H1 (cell line): Measurements from ENCODE around the gene TOMM5. TPM values are rescaled to one million over a fixed set of nuclear protein-coding genes. Genes with fewer than 3 reads are reported as not detected.

Source experiments
- CTCF ChIA-PET: fragments of 300-600 bp; sonication (Branson Sonifier 250); formaldehyde crosslinking; loops from one replicate; lab custom pipeline; 2021; ENCODE audit not compliant: partially characterized antibody; lab: Charles Lee
- POLR2A ChIA-PET: fragments of 300-600 bp; sonication (Branson Sonifier 250); formaldehyde crosslinking; loops from one replicate; lab custom pipeline; 2021; ENCODE audit warnings: inconsistent platforms; ENCODE audit not compliant: partially characterized antibody; lab: Charles Lee
- DNase-seq, 2 experiments: peaks; one replicate each; pipeline versions ENCODE4 v3.0.0 to v3.0.0-alpha.2; 2010 to 2022; ENCODE audit warnings: low spot score in 2 of 2, low read depth in 1 of 2, mixed read lengths in 1 of 2
- FAIRE-seq: peaks from 2 replicates; lab custom pipeline; 2011; peaks lifted over from hg19 to GRCh38; lab: Jason Lieb, UNC
- H2AFZ ChIP-seq: 2 replicates; pipeline ENCODE4 v1.8.1; 2012; ENCODE audit warnings: low read length, inconsistent platforms
- H2AK5ac ChIP-seq: 2 replicates; pipeline ENCODE4 v1.6.1; 2013; ENCODE audit warnings: low read depth, low read length
- H2BK120ac ChIP-seq: replicated peaks from 2 replicates; pipeline ENCODE3; 2013; ENCODE audit warnings: low read depth, low read length, inconsistent platforms
- H2BK12ac ChIP-seq: 2 replicates; pipeline ENCODE4 v1.6.1; 2013; ENCODE audit warnings: low read depth, low read length
- H2BK15ac ChIP-seq: 2 replicates; pipeline ENCODE4 v1.6.1; 2013; ENCODE audit warnings: low read length
- H2BK20ac ChIP-seq: 2 replicates; pipeline ENCODE4 v1.6.1; 2013; ENCODE audit warnings: low read length
- H2BK5ac ChIP-seq: 2 replicates; pipeline ENCODE4 v1.6.1; 2013; ENCODE audit warnings: low read depth, low read length
- H3K14ac ChIP-seq: 2 replicates; pipeline ENCODE4 v1.6.1; 2013; ENCODE audit warnings: inconsistent platforms; ENCODE audit not compliant: insufficient read length
- H3K18ac ChIP-seq: 2 replicates; pipeline ENCODE4 v1.6.1; 2013; ENCODE audit warnings: low read length; ENCODE audit errors: extremely low read depth
- H3K23ac ChIP-seq: 2 replicates; pipeline ENCODE4 v1.6.1; 2013; ENCODE audit warnings: inconsistent platforms; ENCODE audit not compliant: insufficient read length
- H3K23me2 ChIP-seq: 2 replicates; pipeline ENCODE4 v1.6.1; 2013; ENCODE audit warnings: low read depth, low read length
- H3K27ac ChIP-seq: 2 replicates; pipeline ENCODE4 v1.6.1; 2011; ENCODE audit warnings: low read depth, low read length, inconsistent platforms
- H3K27me3 ChIP-seq, 4 experiments: replicated peaks in 1 of 4; 1 replicate in 1 of 4; 2 replicates in 3 of 4; pipeline versions ENCODE4 v1.6.1 to v1.8.1; 2011 to 2013; ENCODE audit warnings: low read length in 3 of 4, mild to moderate bottlenecking in 3 of 4, inconsistent platforms in 2 of 4, mixed read lengths in 2 of 4, moderate library complexity in 1 of 4; ENCODE audit not compliant: control insufficient read depth in 3 of 4, insufficient read depth in 3 of 4; ENCODE audit errors: extremely low read depth in 1 of 4
- H3K36me3 ChIP-seq, 4 experiments: 2 replicates each; pipeline versions ENCODE4 v1.6.1 to v1.8.1; 2011 to 2013; ENCODE audit warnings: mild to moderate bottlenecking in 4 of 4, low read length in 3 of 4, moderate library complexity in 2 of 4, control low read depth in 1 of 4, inconsistent platforms in 1 of 4; ENCODE audit not compliant: insufficient read depth in 4 of 4, control insufficient read depth in 2 of 4
- H3K4ac ChIP-seq: replicated peaks from 2 replicates; pipeline ENCODE3; 2013; ENCODE audit warnings: low read length, low read depth, mixed read lengths, inconsistent platforms; ENCODE audit not compliant: insufficient read length
- H3K4me1 ChIP-seq, 4 experiments: replicated peaks in 1 of 4; 1 replicate in 1 of 4; 2 replicates in 3 of 4; pipeline versions ENCODE4 v1.6.1 to v1.8.1; 2011 to 2013; ENCODE audit warnings: low read length in 3 of 4, inconsistent platforms in 2 of 4, mixed read lengths in 1 of 4; ENCODE audit not compliant: insufficient read depth in 4 of 4, control insufficient read depth in 3 of 4
- H3K4me2 ChIP-seq, 2 experiments: 2 replicates each; pipeline versions ENCODE4 v1.6.1 to v1.8.1; 2011 to 2013; ENCODE audit warnings: low read depth in 2 of 2, low read length in 2 of 2, control low read depth in 1 of 2, inconsistent platforms in 1 of 2, mild to moderate bottlenecking in 1 of 2; ENCODE audit not compliant: insufficient read depth in 1 of 2
- H3K4me3 ChIP-seq, 4 experiments: fragments of 200-600, 300-600 bp in 1 of 4; sonication (generic), shearing (Covaris generic), sonication (Bioruptor Twin) in 1 of 4; 2 replicates each; pipeline versions ENCODE4 v1.5.1 to v1.8.1; 2011 to 2016; ENCODE audit warnings: low read length in 4 of 4, low read depth in 3 of 4, control low read depth in 2 of 4, inconsistent platforms in 2 of 4, mild to moderate bottlenecking in 2 of 4, mixed read lengths in 1 of 4, moderate library complexity in 1 of 4; ENCODE audit not compliant: insufficient read depth in 2 of 4; ENCODE audit errors: extremely low read depth in 1 of 4
- H3K56ac ChIP-seq: replicated peaks from 2 replicates; pipeline ENCODE3; 2013; ENCODE audit warnings: low read depth, mild to moderate bottlenecking, mixed read lengths, low read length, inconsistent platforms; ENCODE audit not compliant: insufficient read length
- H3K79me1 ChIP-seq: 2 replicates; pipeline ENCODE4 v1.6.1; 2013; ENCODE audit warnings: low read depth, low read length, control low read depth
- H3K79me2 ChIP-seq, 2 experiments: 2 replicates each; pipeline versions ENCODE4 v1.6.1 to v1.8.1; 2012 to 2013; ENCODE audit warnings: low read length in 2 of 2, mild to moderate bottlenecking in 2 of 2, inconsistent platforms in 1 of 2; ENCODE audit not compliant: insufficient read depth in 2 of 2, control insufficient read depth in 1 of 2
- H3K9ac ChIP-seq, 4 experiments: replicated peaks in 1 of 4; 1 replicate in 1 of 4; 2 replicates in 3 of 4; pipeline versions ENCODE4 v1.6.1 to v1.8.1; 2011 to 2013; ENCODE audit warnings: low read depth in 3 of 4, low read length in 3 of 4, control low read depth in 2 of 4, mild to moderate bottlenecking in 2 of 4, moderate library complexity in 2 of 4, inconsistent platforms in 1 of 4; ENCODE audit errors: extremely low read depth in 1 of 4
- H3K9me3 ChIP-seq, 2 experiments: 2 replicates each; pipeline versions ENCODE4 v1.6.1 to v1.8.1; 2012 to 2013; ENCODE audit warnings: mild to moderate bottlenecking in 2 of 2, moderate library complexity in 2 of 2, control low read depth in 1 of 2, inconsistent platforms in 1 of 2, low read depth in 1 of 2, low read length in 1 of 2, mixed read lengths in 1 of 2; ENCODE audit not compliant: insufficient read depth in 2 of 2
- H4K20me1 ChIP-seq, 2 experiments: replicated peaks in 1 of 2; 2 replicates each; pipeline versions ENCODE3 to v1.8.1; 2011 to 2013; ENCODE audit warnings: inconsistent platforms in 2 of 2, low read length in 2 of 2, mild to moderate bottlenecking in 1 of 2; ENCODE audit not compliant: insufficient read depth in 2 of 2, control insufficient read depth in 1 of 2
- H4K5ac ChIP-seq: 2 replicates; pipeline ENCODE4 v1.6.1; 2013; ENCODE audit warnings: low read length, low read depth, mixed read lengths, inconsistent platforms; ENCODE audit not compliant: insufficient read length
- H4K8ac ChIP-seq: 2 replicates; pipeline ENCODE4 v1.8.0; 2013; ENCODE audit warnings: mild to moderate bottlenecking, moderate library complexity, low read length, inconsistent platforms; ENCODE audit not compliant: insufficient read depth; ENCODE audit errors: extremely low read depth
- H4K91ac ChIP-seq: replicated peaks from 2 replicates; pipeline ENCODE3; 2013; ENCODE audit warnings: low read length, mixed read lengths, inconsistent platforms; ENCODE audit not compliant: insufficient read length
- TAF1 ChIP-seq: IDR thresholded peaks from 2 replicates; pipeline ENCODE4 v1.6.1; 2011; ENCODE audit warnings: mild to moderate bottlenecking, low read depth, low read length
- TAF7 ChIP-seq: optimal IDR thresholded peaks from 2 replicates; pipeline ENCODE3; 2011; ENCODE audit warnings: low read depth, mild to moderate bottlenecking, inconsistent platforms, low read length, moderate library complexity, borderline replicate concordance
- WGBS, 2 experiments: shearing (Covaris generic) in 1 of 2; methylation state at CpG; one replicate each; pipeline versions ENCODE4 v1.1.6 to v1.1.7; 2013 to 2015; ENCODE audit warnings: low lambda C conversion rate in 2 of 2, mixed read lengths in 2 of 2, inconsistent platforms in 1 of 2, low coverage in 1 of 2, missing lambda C conversion rate in 1 of 2; ENCODE audit not compliant: insufficient replicate concordance in 2 of 2, insufficient coverage in 1 of 2, insufficient read length in 1 of 2; ENCODE audit errors: extremely low coverage in 1 of 2, missing lambda C conversion rate in 1 of 2; 5-methylcytosine and 5-hydroxymethylcytosine counted together
- polyA plus RNA-seq, 7 experiments: library from polyadenylated mRNA; depleted of rRNA in 3 of 7; stranded (reverse) in 5 of 7; unstranded in 2 of 7; fragments of >200 nt in 5 of 7; fragments of 200-250 nt in 2 of 7; gene quantifications; 1 replicate in 5 of 7; 2 replicates in 1 of 7; 4 replicates in 1 of 7; pipeline versions ENCODE4 v1.2.1 to v1.2.3, GENCODE V29; 2011 to 2013; ENCODE audit warnings: missing spikeins in 2 of 7, mixed read lengths in 2 of 7
- total RNA-seq: library from RNA; stranded (reverse); fragmentation: NEBNext Ultra II Directional; extraction: Animal tissue kit (Norgen Biotek cat#: 25700); gene quantifications from 2 replicates; pipeline ENCODE4 v1.2.1, GENCODE V29; 2021
- TF ChIP-seq, protein P1 (sequence below): IDR thresholded peaks from 2 replicates; pipeline ENCODE4 v1.6.1; 2011; ENCODE audit warnings: low read depth, mild to moderate bottlenecking, low read length; ENCODE audit not compliant: insufficient read depth

Gene TOMM5
- total and polyA plus RNA-seq, 2 of the 8 experiments (the other 6 are each of a cell fraction or from before 2014, with no cell fraction given) = 171 to 174 TPM

DNA sequence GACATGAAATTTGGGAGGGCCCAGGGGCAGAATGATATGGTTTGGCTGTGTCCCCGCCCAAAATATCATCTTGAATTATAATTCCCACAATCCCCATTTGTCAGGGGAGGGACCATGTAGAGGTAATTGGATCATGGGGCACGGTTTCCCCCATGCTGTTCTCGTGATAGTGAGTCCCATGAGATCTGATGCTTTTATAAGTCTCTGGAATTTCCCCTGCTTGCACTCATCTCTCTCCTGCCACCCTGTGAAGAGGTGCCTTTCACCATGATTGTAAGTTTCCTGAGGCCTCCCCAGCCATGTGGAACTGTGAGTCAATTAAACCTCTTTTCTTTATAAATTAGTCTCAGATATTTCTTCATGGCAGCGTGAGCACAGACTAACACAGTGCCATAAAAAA is 27.5 kb downstream of the TOMM5 start:
- Histone ChIP-seq H3K56ac (no peak overlapping the region), H2BK20ac (no peak overlapping the region), H2BK15ac (no peak overlapping the region), H2AK5ac (no peak overlapping the region), H3K27ac (no peak overlapping the region), H4K20me1 (peaks cover 0 to 2% of the 10 kb centered on the region in 2 experiments), H2BK12ac (no peak overlapping the region), H4K5ac (no peak overlapping the region), H4K8ac (no peak overlapping the region), H3K23ac (no peak overlapping the region), H2BK5ac (no peak overlapping the region), H3K79me2 (peaks cover 0 to 8% of the 10 kb centered on the region in 2 experiments; a peak in 1 of 4 replicates), H3K14ac (no peak overlapping the region), H3K23me2 (no peaks in the 10 kb centered on the region), H3K36me3 (peaks cover 0 to 8% (median 3%) of the 10 kb centered on the region in 4 experiments; a peak in 3 of 8 replicates), H3K18ac (no peak overlapping the region), H3K4me1 (peaks cover 0 to 6% (median 1%) of the 10 kb centered on the region in 4 experiments; a peak in 4 of 7 replicates), H3K4ac (no peak overlapping the region), H3K27me3 (no peaks in the 10 kb centered on the region)
- no peak for DNase-seq
- CTCF ChIA-PET = interaction anchor here (1.4 to 1.6 kb wide), 2 partner anchors 10 to 17 kb away, joined by 3 to 5 read pairs; no protein-coding TSS in a partner anchor
- TF ChIP-seq TAF7 (no peak), TAF1 (no peak)
- TF ChIP-seq, protein P1, sequence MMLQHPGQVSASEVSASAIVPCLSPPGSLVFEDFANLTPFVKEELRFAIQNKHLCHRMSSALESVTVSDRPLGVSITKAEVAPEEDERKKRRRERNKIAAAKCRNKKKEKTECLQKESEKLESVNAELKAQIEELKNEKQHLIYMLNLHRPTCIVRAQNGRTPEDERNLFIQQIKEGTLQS = no peak
- TF ChIP-seq, all 59 proteins: peak for 0
- Histone ChIP-seq H3K4me3 (no peak overlapping the region), H3K4me2 (no peak overlapping the region), H4K91ac (no peak overlapping the region), H3K9ac (no peak overlapping the region), H3K9me3 (peaks cover 10 to 12% of the 10 kb centered on the region in 2 experiments; a peak in 3 of 4 replicates), H3K79me1 (no peaks in the 10 kb centered on the region), H2AFZ (no peak overlapping the region), H2BK120ac (no peak overlapping the region)
- POLR2A ChIA-PET = interaction anchor here (1.2 to 2.3 kb wide), 2 partner anchors 11 to 27 kb away, joined by 4 to 8 read pairs; partner anchors contain the start of genes FBXO10 and TOMM5
- no peak for FAIRE-seq
- WGBS, 2 experiments = 90% methylated on average over 4 of the region's 4 CpGs; no CpG with 5 or more reads in 1 of the 2 experiments
